NT2/D1 (cell line): Measurements from ENCODE around the gene GPR176.

Source experiments
- YY1 ChIP-seq: IDR thresholded peaks from 2 replicates; pipeline ENCODE4 v1.6.1; 2011; ENCODE audit not compliant: insufficient read length, insufficient read depth
- ZNF274 ChIP-seq: IDR thresholded peaks from 2 replicates; pipeline ENCODE4 v1.6.1; 2011; ENCODE audit warnings: mild to moderate bottlenecking, low read depth, low read length

DNA sequence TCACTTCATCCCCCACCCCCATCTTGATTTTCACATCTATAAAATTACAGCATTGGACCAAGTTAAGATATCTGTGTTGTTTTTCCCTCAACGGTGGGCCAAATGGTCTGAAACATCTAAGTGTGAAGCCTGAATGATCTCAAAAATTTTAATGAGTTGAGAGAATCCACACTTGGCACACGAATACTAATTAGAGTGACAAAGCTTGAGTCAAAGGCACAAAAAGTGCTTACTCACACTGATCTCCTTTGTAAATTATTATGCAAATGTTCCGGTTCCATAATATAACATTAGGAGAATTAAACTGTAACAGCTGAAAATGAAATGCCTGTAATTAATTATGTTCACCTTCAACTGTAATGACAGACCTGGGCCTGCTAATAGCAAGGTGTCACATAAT lies 33.6 kb downstream of the GPR176 start:
- no peak for TF ChIP-seq YY1
- TF ChIP-seq ZNF274, result no peak
